ENCODE data around the gene KRT4. TPM values are rescaled to one million over a fixed set of nuclear protein-coding genes. Genes with fewer than 3 reads are reported as not detected.

KRT4 gene
- total RNA-seq, 1 experiment from 2014 or later, result not detected

GRCh38 chr12:52788192-52788875, 25.6 kb downstream of the KRT4 start:
- ChIA-PET RAD21 (ENCODE audit: low non-redundant PET in 1 of 2, low total read pairs in 2 of 2, uncharacterized antibody in 2 of 2, unreplicated experiment in 2 of 2) (no interaction called here), POLR2A (no interaction called here), CTCF (no interaction called here)
- H3K27ac ChIP-seq (ENCODE audit: low read depth, low read length), result no peak overlapping the region
- H3K4me1 ChIP-seq (ENCODE audit: control insufficient read depth in 1 of 2, insufficient read depth in 2 of 2, low read length in 2 of 2), result no peaks in the 10 kb centered on the region
- H3K27me3 ChIP-seq (ENCODE audit: insufficient read depth, low read length), result peaks cover 5% of the 10 kb centered on the region
- no peaks in the 10 kb centered on the region for H3K9me2 ChIP-seq (ENCODE audit: insufficient read depth)
- intact Hi-C loops (cut with micrococcal nuclease), result no loop called here
- H3K79me2 ChIP-seq (ENCODE audit: insufficient read depth, low read length), result no peaks in the 10 kb centered on the region
- H3K9me3 ChIP-seq (ENCODE audit: control insufficient read depth in 1 of 2, insufficient read depth in 1 of 2, low read depth in 1 of 2, low read length in 2 of 2), result no peaks in the 10 kb centered on the region
- no peak overlapping the region for H3K9ac ChIP-seq (ENCODE audit: low read length)
- TF ChIP-seq EZH2 (IDR thresholded peaks at IDR 0.05) (no peak), CTCF (IDR thresholded peaks at IDR 0.05 in 2 of 3, conservative IDR thresholded peaks at IDR 0.05 in 1 of 3; ENCODE audit: borderline replicate concordance in 1 of 3, insufficient read depth in 1 of 3, low read depth in 2 of 3, low read length in 2 of 3) (no peak)
- ATAC-seq (no peak), DNase-seq (ENCODE audit: low read depth, low spot score) (no peak)
- no TSS peak for BruUV-seq (replicated peaks)
- no peak overlapping the region for H3K4me3 ChIP-seq (replicated peaks in 1 of 2; ENCODE audit: low read depth in 1 of 2, low read length in 2 of 2)
- H3K36me3 ChIP-seq (ENCODE audit: control insufficient read depth in 1 of 2, insufficient read depth in 2 of 2, low read length in 2 of 2), result no peaks in the 10 kb centered on the region
- H3K4me2 ChIP-seq (ENCODE audit: low read length), result no peak overlapping the region
- no peak overlapping the region for H2AFZ ChIP-seq (ENCODE audit: low read depth, low read length, poor library complexity, severe bottlenecking)
- H4K20me1 ChIP-seq (ENCODE audit: insufficient read depth), result no peaks in the 10 kb centered on the region

GRCh38 chr12:52787324-52788191, 26.4 kb downstream of the KRT4 start:
- peaks cover 5% of the 10 kb centered on the region for H3K27me3 ChIP-seq (ENCODE audit: insufficient read depth, low read length)
- TF ChIP-seq SIN3A (IDR thresholded peaks at IDR 0.05; ENCODE audit: low read depth) (no peak), ZNF274 (IDR thresholded peaks at IDR 0.05; ENCODE audit: low read depth, low read length) (no peak), FOSL1 (IDR thresholded peaks at IDR 0.05; ENCODE audit: low read depth) (no peak), SRF (IDR thresholded peaks at IDR 0.05; ENCODE audit: low read depth) (no peak), CBX3 (IDR thresholded peaks at IDR 0.05; ENCODE audit: low read depth) (no peak), ATF3 (IDR thresholded peaks at IDR 0.05) (no peak), TCF7L2 (IDR thresholded peaks at IDR 0.05; ENCODE audit: borderline replicate concordance, extremely low read depth, insufficient read depth, insufficient read length) (no peak), ZBTB33 (IDR thresholded peaks at IDR 0.05; ENCODE audit: extremely low read depth, insufficient replicate concordance, low read length) (no peak), EGR1 (IDR thresholded peaks at IDR 0.05; ENCODE audit: low read depth) (no peak), ZFX (IDR thresholded peaks at IDR 0.05) (no peak), MAX (IDR thresholded peaks at IDR 0.05) (no peak)

More at GRCh38 chr12:52787324-52788191, 26.4 kb downstream of the KRT4 start:
- Histone ChIP-seq H3K9ac (ENCODE audit: low read length) (no peak overlapping the region), H3K9me2 (ENCODE audit: insufficient read depth) (no peaks in the 10 kb centered on the region), H2AFZ (ENCODE audit: low read depth, low read length, poor library complexity, severe bottlenecking) (no peak overlapping the region), H3K4me3 (replicated peaks in 1 of 2; ENCODE audit: low read depth in 1 of 2, low read length in 2 of 2) (no peak overlapping the region), H3K79me2 (ENCODE audit: insufficient read depth, low read length) (no peaks in the 10 kb centered on the region), H3K4me1 (ENCODE audit: control insufficient read depth in 1 of 2, insufficient read depth in 2 of 2, low read length in 2 of 2) (no peaks in the 10 kb centered on the region), H3K27ac (ENCODE audit: low read depth, low read length) (no peak overlapping the region), H3K9me3 (ENCODE audit: control insufficient read depth in 1 of 2, insufficient read depth in 1 of 2, low read depth in 1 of 2, low read length in 2 of 2) (no peaks in the 10 kb centered on the region), H3K36me3 (ENCODE audit: control insufficient read depth in 1 of 2, insufficient read depth in 2 of 2, low read length in 2 of 2) (no peaks in the 10 kb centered on the region), H3K4me2 (ENCODE audit: low read length) (no peak overlapping the region), H4K20me1 (ENCODE audit: insufficient read depth) (no peaks in the 10 kb centered on the region)
- DNase-seq (ENCODE audit: low read depth, low spot score) (no peak), ATAC-seq (no peak)
- CTCF ChIA-PET, result no interaction called here
- intact Hi-C loops (cut with micrococcal nuclease), result no loop called here
- RAD21 ChIA-PET (ENCODE audit: low non-redundant PET in 1 of 2, low total read pairs in 2 of 2, uncharacterized antibody in 2 of 2, unreplicated experiment in 2 of 2), result no interaction called here
- POLR2A ChIA-PET, result no interaction called here
- BruUV-seq (replicated peaks), result no TSS peak
